GM21381 (cell line): ENCODE measurements around the gene UBE2G1.

Source experiments
- ATAC-seq: cut with Tn5 transposase; IDR thresholded peaks from one replicate; pipeline ENCODE4 v1.9.1; 2021; ENCODE audit warnings: mild to moderate bottlenecking, moderate library complexity; ENCODE audit not compliant: unreplicated experiment

The UBE2G1 gene

GRCh38 chr17:4340914-4341615 is 25.4 kb downstream of the UBE2G1 start:
- ATAC-seq, result no peak

- no peak for ATAC-seq
Observed at GRCh38 chr17:4334776-4335584, 31.5 kb downstream of the UBE2G1 start.

DNA sequence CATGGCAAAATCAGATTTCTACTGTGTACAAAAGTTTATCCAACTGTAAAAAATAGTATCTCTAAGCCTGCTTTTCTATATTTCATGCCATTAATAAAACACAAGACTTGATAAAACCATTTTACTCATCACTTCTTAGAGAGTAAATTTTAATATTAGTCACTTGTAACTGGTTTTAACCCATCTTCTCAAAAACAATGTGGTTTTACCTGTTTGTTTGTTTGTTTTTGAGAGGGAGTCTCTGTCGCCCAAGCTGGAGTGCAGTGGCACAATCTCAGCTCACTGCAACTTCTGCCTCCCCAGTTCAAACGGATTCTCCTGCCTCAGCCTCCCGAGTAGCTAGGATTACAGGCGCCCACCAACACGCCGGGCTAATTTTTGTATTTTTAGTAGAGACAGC is 32.1 kb downstream of the UBE2G1 start:
- no peak for ATAC-seq

GRCh38 chr17:4333041-4333440 is 33.4 kb downstream of the UBE2G1 start:
- ATAC-seq, result no peak

GRCh38 chr17:4332296-4332970 is 34.0 kb downstream of the UBE2G1 start:
- no peak for ATAC-seq

- no peak for ATAC-seq
Observed at GRCh38 chr17:4331614-4332013, 34.9 kb downstream of the UBE2G1 start.

DNA sequence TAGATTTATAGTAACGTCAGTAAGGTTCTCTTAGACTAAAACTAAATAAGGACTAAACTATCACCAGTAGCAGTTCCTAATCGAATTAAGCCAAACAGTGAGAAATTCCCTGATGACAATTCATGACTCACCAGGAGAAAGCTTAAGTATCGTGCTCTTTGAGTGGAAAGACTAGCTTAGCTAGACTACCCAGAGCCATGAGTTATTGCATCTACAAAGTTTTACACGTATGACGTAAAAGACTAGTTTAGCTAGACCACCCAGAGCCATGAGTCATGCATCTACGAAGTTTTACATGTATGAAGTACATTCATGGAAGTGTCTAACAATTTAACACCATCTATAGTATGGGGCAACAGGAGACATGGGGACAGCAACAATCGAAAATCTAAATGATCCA is 36.6 kb downstream of the UBE2G1 start:
- no peak for ATAC-seq

DNA sequence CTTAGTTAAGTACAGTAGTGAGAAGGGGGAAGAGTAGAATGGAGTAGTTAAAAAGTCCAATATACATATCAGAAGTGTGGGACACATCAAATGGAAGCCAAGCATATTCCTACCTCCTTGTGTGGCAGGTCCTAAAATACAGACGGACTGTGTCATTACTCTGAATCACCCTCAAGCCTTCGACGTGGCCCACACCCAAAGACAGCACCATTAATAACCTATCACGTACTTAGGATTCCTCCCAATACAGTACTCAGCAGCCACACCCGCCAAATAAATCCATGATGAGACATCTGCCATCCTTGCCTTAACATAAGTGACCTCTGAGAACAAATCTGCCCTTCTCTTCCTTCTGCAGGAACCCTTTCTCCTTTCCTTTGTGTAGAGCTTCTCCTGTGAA is 38.9 kb downstream of the UBE2G1 start:
- no peak for ATAC-seq

DNA sequence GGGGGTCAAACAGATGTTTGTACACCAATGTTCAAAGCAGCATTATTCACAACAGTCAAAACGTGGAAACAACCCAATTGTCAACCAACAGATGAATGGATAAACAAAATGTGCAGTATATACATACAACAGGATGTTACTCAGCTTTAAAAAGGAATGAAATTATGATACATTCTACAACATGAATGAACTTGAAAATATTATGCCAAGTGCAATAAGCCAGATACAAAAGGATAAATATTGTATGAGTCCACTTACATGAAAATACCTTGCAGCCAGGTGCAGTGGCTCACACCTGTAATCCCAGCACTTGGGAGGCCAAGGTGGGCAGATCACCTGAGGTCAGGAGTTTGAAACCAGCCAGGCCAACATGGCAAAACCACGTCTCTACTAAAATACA is 39.9 kb downstream of the UBE2G1 start:
- no peak for ATAC-seq

- ATAC-seq, result no peak
Observed at GRCh38 chr17:4326112-4326511, 40.4 kb downstream of the UBE2G1 start.

DNA sequence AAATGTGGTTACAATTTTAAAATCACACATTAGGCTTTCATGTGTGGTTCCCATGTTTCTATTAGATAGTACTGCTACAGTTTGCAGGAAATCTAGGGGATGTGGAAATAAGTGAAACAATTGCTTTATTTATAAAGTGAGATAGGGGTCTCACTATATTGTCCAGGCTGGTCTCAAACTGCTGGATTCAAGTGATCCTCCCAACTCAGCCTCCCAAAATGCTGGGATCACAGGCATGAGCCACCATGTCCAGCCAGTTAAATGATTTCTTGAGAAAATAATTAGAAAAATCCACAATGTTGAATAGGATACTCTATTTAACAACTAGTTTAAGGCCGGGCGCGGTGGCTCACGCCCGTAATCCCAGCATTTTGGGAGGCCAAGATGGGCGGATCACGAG is 42.0 kb downstream of the UBE2G1 start:
- ATAC-seq, result no peak

GRCh38 chr17:4319221-4319620 is 47.3 kb downstream of the UBE2G1 start:
- ATAC-seq, result no peak

DNA sequence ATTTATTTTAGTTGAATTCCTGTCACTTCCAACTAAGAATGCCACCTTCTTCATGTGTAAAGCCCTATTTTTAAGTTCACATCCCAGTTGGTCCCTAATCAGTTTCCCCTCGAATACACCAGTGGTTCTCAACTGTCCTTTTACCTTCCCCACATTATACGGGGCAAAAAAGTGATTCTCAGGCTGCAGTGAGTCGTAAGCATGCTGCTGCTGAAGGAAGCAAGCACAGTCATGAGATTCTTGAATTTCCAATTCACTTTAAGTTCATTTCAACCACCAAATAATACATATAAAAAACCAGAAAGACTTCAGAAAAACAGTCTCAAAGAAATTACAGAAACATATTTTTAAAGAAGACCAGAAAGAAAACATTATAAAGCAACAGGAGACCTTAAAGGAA is 47.9 kb downstream of the UBE2G1 start:
- no peak for ATAC-seq

DNA sequence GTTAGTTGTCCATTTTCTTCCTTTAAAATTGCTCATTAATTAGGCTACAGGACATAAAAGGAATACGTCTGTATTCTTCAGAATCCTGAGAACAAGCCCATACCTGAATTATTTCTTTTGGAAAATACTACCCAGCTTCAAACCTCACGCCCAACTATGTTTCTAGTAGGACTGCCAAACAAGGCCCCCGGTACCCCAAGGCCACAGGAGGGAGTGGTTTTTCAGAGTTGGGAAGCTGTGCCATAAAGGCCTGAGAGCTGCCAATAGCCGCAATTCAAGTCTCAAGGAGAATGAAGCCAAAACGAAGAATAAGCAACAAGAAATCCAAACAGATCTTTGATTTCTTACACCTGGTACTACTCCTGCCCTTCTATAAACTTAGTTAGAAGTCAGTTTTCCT is 48.3 kb downstream of the UBE2G1 start:
- no peak for ATAC-seq

DNA sequence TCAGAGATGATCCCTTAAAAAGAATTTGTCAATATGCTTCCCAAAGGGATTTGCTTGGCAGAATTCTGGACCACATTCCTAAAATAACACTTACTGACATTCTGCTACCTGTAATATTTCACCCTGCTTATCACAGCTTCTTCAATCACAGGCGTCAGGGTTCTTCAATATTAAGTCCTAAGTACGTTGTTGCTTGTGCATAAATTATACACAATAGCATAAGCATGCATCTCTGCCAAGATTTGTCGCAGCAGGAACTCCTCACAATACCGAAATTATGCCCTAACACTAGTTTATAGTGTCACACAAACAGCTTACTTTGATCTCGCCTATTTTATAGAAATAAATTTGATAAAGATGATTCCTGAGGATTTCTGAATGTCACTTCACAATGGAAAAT is 48.9 kb downstream of the UBE2G1 start:
- no peak for ATAC-seq

- ATAC-seq, result no peak
Observed at GRCh38 chr17:4316648-4317047, 49.8 kb downstream of the UBE2G1 start.

DNA sequence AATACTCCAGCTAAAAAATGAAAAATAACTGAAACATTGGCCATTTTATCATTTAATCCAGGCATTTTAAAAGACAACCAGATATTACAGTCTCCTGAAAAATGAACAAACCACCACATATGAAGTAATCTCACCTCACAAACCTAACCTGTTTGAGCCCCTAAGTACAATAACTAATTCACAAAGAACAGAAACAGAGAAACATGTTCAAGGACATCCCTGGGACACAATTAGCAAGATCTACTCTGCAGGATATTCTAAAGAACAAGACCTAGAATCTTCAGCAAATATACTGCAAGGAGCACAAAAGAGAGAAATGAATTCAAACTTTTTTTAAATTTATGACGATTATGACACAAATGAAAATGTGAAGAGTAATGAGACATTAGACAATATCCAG is 51.9 kb downstream of the UBE2G1 start:
- ATAC-seq, result no peak

- ATAC-seq, result no peak
Observed at GRCh38 chr17:4314179-4314578, 52.3 kb downstream of the UBE2G1 start.

DNA sequence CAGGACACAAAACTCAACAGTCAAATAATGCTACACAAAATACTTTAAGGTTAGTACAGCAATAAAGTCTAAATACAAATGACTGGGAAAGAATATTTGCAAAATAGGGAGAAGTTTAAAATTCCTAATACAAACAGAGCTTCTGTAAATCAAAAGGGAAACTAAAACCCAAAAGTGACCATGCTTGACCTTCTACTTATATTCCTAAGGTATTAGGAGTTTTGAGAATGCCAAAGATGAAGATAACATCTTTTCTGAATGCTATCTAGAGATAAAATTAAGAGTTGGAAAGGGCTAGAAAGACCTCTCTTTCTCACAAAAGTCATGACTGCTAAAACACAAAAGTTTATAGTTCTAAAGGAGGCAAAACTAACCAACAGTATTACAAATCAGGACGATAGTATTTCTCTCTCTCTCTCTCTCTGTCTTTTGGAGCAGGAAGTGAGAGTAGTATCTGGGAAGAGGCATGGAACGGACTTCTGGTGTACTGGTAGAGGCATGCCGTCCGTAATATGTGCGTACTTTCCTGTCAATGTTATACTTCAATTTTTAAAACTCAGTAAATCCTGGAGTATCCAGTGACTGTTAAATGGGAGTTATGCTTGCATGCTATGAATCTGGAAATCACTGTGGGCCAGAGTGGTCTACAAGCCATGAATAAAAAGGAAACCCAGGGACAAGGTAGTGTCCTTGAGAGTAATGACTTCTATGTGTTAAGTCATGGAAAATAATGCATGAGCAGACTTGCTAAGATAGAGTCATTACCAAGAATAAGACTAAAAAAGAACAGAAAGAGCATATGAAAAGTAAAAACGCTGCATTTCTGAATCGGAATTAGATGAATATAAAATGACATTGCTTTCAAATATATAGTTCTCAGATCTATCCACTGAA is 53.0 kb downstream of the UBE2G1 start:
- no peak for ATAC-seq

- no peak for ATAC-seq
Observed at GRCh38 chr17:4310354-4311060, 56.0 kb downstream of the UBE2G1 start.
